SJSA1 (cell line): ENCODE measurements around the gene RALGPS1. TPM values are rescaled to one million over a fixed set of nuclear protein-coding genes. Genes with fewer than 3 reads are reported as not detected.

Experiments used
- DNase-seq, 2 experiments: peaks; one replicate each; pipeline ENCODE4 v3.0.0-alpha.2; 2015 to 2020; ENCODE audit warnings: low spot score in 2 of 2, low read depth in 1 of 2
- H3K27ac ChIP-seq: fragments of 250-450 bp; sonication (Bioruptor Pico); 2 replicates; pipeline ENCODE4 v1.5.1; 2020; ENCODE audit warnings: mild to moderate bottlenecking, moderate library complexity
- H3K27me3 ChIP-seq: fragments of 250-450 bp; sonication (Bioruptor Pico); replicated peaks from 2 replicates; pipeline ENCODE4 v1.5.1; 2020; ENCODE audit warnings: mild to moderate bottlenecking, moderate library complexity
- H3K36me3 ChIP-seq: fragments of 250-450 bp; sonication (Bioruptor Pico); 2 replicates; pipeline ENCODE4 v1.5.1; 2020; ENCODE audit warnings: mild to moderate bottlenecking
- H3K4me1 ChIP-seq: fragments of 250-450 bp; sonication (Bioruptor Pico); replicated peaks from 2 replicates; pipeline ENCODE4 v1.6.1; 2021; ENCODE audit warnings: mild to moderate bottlenecking
- H3K4me3 ChIP-seq: fragments of 250-450 bp; sonication (Bioruptor Pico); 2 replicates; pipeline ENCODE4 v1.5.1; 2020; ENCODE audit warnings: mild to moderate bottlenecking
- H3K9me3 ChIP-seq: fragments of 250-450 bp; sonication (Bioruptor Pico); replicated peaks from 2 replicates; pipeline ENCODE4 v1.5.1; 2020; ENCODE audit warnings: mild to moderate bottlenecking
- total RNA-seq: library from RNA; depleted of rRNA; stranded (reverse); fragments of >200 nt; shearing (Covaris generic); gene quantifications from 2 replicates; pipeline ENCODE4 v1.2.3, GENCODE V29; 2014; rRNA removed

RALGPS1 gene, protein sequence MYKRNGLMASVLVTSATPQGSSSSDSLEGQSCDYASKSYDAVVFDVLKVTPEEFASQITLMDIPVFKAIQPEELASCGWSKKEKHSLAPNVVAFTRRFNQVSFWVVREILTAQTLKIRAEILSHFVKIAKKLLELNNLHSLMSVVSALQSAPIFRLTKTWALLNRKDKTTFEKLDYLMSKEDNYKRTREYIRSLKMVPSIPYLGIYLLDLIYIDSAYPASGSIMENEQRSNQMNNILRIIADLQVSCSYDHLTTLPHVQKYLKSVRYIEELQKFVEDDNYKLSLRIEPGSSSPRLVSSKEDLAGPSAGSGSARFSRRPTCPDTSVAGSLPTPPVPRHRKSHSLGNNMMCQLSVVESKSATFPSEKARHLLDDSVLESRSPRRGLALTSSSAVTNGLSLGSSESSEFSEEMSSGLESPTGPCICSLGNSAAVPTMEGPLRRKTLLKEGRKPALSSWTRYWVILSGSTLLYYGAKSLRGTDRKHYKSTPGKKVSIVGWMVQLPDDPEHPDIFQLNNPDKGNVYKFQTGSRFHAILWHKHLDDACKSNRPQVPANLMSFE
- total RNA-seq = 2.4 and 9.6 TPM in 2 replicates

DNA sequence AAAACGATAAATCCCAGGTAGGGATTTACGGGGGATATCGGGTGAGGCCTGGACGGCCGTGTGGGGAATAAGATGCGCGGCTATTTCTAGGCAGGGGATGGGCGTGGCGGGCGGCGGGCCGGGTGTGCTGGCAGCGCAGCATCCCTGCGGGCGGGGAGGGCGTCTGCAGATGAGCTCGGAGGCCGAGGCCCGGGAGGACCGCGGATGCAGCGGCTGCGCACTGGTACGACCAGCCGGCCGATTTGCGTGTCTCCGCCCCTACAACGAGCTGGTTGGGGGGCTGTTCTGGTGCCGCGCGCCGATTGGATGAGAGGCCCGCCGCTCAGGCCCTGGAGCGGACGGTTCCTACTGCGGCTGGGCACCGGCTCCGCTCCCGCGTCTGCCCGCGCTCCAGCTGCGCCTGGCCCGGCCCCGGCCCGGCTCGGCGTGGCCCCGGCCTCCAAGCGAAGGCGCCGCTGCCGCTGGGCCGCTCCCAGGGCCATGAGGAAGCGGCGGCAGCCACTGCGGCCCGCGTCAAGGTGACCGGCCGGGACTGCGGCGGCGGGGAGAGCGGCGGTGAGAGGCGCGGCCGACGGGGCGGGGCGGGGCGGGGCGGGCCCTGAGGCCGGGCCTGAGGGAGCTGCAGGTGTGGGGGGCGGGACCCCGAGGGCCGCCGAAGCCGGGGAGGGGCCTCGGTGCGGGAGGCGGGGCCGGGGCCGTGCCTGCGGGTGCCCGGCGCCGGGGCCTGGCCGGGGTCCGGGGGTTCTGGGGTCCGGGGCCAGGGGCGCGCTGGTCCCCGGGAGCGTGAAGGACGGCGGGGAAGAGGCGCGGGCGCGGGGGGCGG is at the start of gene RALGPS1:
TSS of gene RALGPS1 (plus strand) at position 325 of the 823 bp plus-strand sequence. CDS start 47,508 bp downstream, outside the sequence.
- Histone ChIP-seq H3K27me3 (no peaks in the 10 kb centered on the region), H3K27ac (no peak within 1 kb of the TSS), H3K36me3 (no peaks in the 10 kb centered on the region)

DNA sequence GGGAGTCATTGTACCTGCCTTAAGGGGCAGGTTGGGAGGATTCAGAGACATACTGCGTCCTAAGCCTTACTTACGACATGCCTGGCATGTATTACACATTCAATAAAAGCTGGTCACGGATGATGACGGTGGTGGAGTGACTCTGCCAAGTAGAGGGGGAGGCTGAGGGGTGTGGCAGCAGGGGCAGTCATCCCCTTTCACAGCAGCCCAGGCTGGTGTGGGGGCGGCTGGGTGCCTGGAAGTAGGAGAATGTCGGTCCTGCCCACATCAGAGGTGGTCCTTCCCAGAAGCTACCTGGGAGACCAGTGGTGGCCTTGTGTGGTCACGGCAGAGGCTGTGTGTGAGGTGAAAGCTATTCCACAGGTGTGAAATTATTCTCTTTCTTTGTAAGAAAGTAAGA is 45.2 kb upstream of the RALGPS1 start:
- DNase-seq = no peak
- H3K9me3 ChIP-seq = no peaks in the 10 kb centered on the region
- no peak overlapping the region for H3K27ac ChIP-seq
- no peaks in the 10 kb centered on the region for H3K4me1 ChIP-seq
- H3K27me3 ChIP-seq = no peaks in the 10 kb centered on the region
- peaks cover 13% of the 10 kb centered on the region for H3K36me3 ChIP-seq
- H3K4me3 ChIP-seq = no peak overlapping the region

More for the DNA sequence above, at the start of gene RALGPS1:
- H3K9me3 ChIP-seq = no peaks in the 10 kb centered on the region; the same call in 1 of the 2 replicates
- peak within 1 kb of the TSS; percentile 77 for H3K4me3 ChIP-seq
- peak; percentile 73 to 91 for DNase-seq
- peaks cover 3% of the 10 kb centered on the region; the same call in 1 of the 2 replicates for H3K4me1 ChIP-seq

DNA sequence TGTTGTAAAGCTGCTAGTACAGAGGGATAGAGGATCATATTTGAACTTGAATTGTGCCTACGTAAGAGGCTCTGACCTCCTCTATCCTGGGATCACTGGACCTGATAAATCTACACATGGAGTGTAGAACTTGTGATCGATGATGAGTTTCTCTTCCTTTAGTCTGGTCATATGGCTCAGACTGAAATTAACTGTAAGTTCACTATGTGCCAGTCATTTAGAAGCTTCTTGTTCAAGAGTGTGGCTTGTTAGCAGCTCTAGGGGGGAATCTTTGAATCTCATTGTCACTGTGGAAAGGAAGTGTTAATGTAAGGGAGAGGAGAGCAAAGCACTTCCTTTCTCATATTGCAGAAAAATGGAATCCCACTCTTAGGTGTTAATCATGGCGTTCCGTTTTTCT is 42.1 kb upstream of the RALGPS1 start:
- Histone ChIP-seq H3K9me3 (no peaks in the 10 kb centered on the region), H3K4me3 (no peak overlapping the region), H3K27ac (no peak overlapping the region), H3K36me3 (peaks cover 10% of the 10 kb centered on the region; the same call in 1 of the 2 replicates), H3K4me1 (no peaks in the 10 kb centered on the region), H3K27me3 (no peaks in the 10 kb centered on the region)
- no peak for DNase-seq

DNA sequence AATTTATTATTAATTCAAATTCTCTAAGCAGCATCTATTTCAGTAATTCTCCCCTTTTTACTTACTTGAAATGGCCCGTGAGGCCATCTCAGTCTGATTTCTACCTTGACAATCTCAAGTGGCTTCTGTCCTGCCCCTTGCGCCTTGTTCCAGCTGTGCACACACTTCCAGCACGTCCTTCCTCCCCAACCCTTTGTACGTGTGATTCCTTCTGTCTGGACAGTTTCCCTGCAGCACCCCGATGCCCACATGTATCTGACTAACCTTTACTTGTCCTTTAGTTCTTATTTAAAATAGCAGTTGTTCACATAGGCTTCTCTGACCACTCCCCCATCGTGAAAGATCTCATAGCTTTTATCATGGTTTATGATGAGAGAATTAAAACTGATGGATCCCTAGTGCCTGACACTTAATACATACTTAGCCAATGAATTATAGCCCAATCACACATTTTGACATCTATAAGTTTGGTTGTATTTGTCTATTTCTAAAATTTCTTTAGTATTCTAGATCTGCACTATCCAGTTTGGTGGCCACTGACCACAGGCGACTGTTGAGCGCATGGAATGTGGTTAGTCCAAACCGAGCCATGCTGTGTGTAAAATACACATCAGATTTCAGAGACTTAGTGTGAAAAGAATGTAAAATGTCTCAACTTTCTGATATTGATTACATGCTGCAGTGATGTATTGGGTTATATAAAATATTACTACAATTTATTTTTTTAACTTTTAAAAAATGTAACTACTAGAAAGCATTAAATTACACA is 39.9 kb upstream of the RALGPS1 start:
- peaks cover 11% of the 10 kb centered on the region for H3K36me3 ChIP-seq
- DNase-seq = no peak
- no peaks in the 10 kb centered on the region for H3K9me3 ChIP-seq
- H3K4me3 ChIP-seq = no peak overlapping the region
- H3K27me3 ChIP-seq = no peaks in the 10 kb centered on the region
- H3K27ac ChIP-seq = no peak overlapping the region
- no peaks in the 10 kb centered on the region for H3K4me1 ChIP-seq

DNA sequence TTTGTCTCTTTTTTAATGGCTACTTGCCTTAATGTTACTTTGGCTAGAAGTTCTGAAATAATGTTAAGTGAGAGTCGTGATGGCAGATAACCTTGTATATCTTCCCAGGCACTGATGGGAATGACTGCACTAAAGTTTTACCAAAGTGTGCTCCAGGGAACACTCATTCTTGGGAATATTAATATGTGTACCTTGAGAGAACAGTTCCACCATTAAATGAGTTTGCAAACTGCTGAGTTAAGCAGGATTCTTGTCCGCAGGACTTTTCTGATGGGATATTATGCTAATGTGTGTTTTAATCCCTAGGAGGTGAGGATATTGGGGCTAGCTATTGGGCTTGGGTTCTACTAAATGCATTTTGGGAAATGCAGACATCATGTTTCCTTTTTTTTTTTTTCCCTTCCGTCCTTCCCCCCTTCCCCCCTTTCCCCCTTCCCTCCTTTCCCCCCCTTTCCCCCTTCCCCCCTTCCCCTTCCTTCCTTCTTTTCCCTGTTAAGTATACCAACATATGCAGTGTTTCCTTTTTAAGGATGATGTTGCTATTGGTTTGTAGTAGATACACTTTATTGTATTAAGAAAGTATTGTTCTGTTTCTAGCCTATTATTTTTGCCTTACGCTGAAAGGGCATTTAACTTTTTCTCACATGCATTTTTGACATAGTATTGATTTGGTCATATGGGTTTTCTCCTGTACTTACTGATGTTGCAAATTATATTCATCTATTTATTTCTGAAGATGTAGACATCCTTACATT is 38.6 kb upstream of the RALGPS1 start:
- no peak overlapping the region for H3K27ac ChIP-seq
- no peak for DNase-seq
- H3K4me3 ChIP-seq = no peak overlapping the region
- peaks cover 21% of the 10 kb centered on the region for H3K36me3 ChIP-seq
- H3K27me3 ChIP-seq = no peaks in the 10 kb centered on the region
- H3K4me1 ChIP-seq = no peaks in the 10 kb centered on the region
- no peaks in the 10 kb centered on the region for H3K9me3 ChIP-seq

DNA sequence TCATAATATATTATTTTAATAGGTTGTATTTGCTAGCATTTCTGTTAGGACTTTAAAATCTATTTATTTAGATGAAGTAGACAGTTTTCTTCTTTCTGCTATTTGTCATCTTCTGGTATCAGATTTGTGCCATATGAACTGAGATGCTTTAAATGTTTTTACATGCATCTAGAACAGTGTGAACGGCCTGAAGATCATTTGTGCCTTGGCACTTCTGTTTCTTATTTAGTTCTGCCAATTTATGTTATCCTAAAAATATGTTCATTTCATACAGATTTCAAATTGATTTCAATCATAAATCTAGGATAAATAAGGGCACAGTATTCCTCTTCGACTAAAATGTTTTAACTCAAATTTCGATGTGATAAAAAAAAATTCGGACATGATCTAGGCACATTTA is 38.1 kb upstream of the RALGPS1 start:
- Histone ChIP-seq H3K4me3 (no peak overlapping the region), H3K27me3 (no peaks in the 10 kb centered on the region), H3K9me3 (no peaks in the 10 kb centered on the region), H3K36me3 (peaks cover 23% of the 10 kb centered on the region), H3K27ac (no peak overlapping the region), H3K4me1 (no peaks in the 10 kb centered on the region)
- DNase-seq = no peak

DNA sequence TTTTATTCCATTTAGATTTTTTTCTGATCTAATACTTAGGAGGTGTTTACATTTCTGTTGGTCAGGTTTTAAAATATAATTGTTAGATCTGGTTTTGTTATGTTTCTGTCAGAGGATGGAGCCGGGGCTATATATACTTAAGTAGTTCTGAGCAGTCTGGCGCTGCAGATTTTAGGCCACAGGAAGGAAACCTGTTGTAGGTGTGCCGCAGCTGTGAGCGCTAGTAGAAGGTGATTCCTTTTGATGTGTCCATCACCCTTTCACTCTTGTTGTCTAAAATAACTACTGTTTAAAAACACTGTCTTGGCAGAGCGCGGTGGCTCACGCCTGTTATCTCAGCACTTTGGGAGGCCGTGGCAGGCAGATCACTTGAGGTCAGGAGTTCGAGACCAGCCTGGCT is 37.2 kb upstream of the RALGPS1 start:
- no peaks in the 10 kb centered on the region for H3K27me3 ChIP-seq
- no peak for DNase-seq
- peaks cover 28% of the 10 kb centered on the region for H3K36me3 ChIP-seq
- H3K27ac ChIP-seq = no peak overlapping the region
- H3K4me3 ChIP-seq = no peak overlapping the region
- H3K9me3 ChIP-seq = no peaks in the 10 kb centered on the region
- no peaks in the 10 kb centered on the region for H3K4me1 ChIP-seq

DNA sequence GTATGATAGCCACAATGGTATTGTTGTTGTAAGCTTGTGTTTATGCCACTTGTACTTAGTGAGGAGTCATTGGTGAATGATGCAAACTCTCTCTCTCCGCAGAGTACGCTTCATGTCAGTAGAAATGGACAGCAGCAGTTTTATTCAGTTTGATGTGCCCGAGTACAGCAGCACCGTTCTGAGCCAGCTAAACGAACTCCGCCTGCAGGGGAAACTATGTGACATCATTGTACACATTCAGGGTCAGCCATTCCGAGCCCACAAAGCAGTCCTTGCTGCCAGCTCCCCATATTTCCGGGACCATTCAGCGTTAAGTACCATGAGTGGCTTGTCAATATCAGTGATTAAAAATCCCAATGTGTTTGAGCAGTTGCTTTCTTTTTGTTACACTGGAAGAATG is 35.3 kb upstream of the RALGPS1 start:
- H3K4me3 ChIP-seq = no peak overlapping the region
- no peaks in the 10 kb centered on the region for H3K27me3 ChIP-seq
- no peak for DNase-seq
- no peaks in the 10 kb centered on the region for H3K4me1 ChIP-seq
- no peaks in the 10 kb centered on the region for H3K9me3 ChIP-seq
- no peak overlapping the region for H3K27ac ChIP-seq
- H3K36me3 ChIP-seq = peaks cover 28% of the 10 kb centered on the region

DNA sequence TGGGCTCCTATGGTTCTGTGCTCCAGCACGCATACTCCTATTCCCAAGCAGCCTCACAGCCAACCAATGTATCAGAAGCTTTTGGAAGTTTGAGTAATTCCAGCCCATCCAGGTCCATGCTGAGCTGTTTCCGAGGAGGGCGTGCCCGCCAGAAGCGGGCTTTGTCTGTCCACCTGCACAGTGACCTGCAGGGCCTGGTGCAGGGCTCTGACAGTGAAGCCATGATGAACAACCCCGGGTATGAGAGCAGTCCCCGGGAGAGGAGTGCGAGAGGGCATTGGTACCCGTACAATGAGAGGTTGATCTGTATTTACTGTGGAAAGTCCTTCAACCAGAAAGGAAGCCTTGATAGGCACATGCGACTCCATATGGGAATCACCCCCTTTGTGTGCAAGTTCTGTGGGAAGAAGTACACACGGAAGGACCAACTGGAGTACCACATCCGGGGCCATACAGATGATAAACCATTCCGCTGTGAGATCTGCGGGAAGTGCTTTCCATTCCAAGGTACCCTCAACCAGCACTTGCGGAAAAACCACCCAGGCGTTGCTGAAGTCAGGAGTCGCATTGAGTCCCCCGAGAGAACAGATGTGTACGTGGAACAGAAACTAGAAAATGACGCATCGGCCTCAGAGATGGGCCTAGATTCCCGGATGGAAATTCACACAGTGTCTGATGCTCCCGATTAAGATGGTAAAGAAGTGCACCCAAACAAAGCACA is 34.2 kb upstream of the RALGPS1 start:
- Histone ChIP-seq H3K4me1 (no peaks in the 10 kb centered on the region), H3K9me3 (no peaks in the 10 kb centered on the region), H3K4me3 (no peak overlapping the region), H3K27ac (no peak overlapping the region), H3K36me3 (peaks cover 28% of the 10 kb centered on the region), H3K27me3 (no peaks in the 10 kb centered on the region)
- no peak for DNase-seq

DNA sequence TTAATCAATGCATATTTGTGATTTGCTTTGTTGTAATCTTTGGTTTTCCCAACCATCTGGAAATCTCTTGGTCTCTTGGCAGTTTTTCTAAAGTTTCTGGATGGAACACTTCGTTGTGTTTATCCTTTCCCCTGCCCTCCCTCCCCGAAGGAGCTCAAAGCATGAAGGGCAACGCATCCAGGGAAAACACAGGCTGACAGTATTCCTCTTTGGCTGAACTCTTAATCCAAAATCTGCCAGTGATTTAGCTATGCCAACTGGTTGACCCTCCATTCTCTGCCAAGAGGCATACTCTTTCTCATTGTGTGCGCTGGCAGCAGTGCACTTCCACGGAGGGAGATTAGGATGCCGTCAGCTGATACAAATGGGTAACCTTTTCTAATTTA is 33.6 kb upstream of the RALGPS1 start:
- no peak for DNase-seq
- no peak overlapping the region for H3K27ac ChIP-seq
- H3K4me1 ChIP-seq = no peaks in the 10 kb centered on the region
- H3K36me3 ChIP-seq = peaks cover 28% of the 10 kb centered on the region
- H3K4me3 ChIP-seq = no peak overlapping the region
- H3K9me3 ChIP-seq = no peaks in the 10 kb centered on the region
- no peaks in the 10 kb centered on the region for H3K27me3 ChIP-seq

DNA sequence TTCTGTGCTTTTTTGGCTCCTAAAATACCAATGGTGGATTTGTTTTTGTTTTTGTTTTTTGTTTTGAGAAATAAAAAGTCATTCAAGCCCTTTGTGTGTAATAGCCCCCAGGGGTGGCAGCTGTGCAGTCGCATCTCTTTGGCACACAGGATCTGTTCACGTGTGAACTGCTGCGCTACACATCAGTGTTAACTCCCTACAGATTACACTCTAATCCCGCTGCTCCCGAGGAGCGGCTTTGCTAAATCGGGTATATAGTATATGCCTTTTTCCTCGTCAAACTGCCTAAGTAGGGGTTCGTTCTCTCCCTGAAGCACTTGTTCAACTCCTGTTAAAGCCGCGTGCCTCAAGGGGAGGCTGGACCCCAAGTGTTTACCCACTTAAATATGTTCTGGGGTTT is 31.8 kb upstream of the RALGPS1 start:
- no peak for DNase-seq
- peaks cover 28% of the 10 kb centered on the region for H3K36me3 ChIP-seq
- H3K4me1 ChIP-seq = no peaks in the 10 kb centered on the region
- H3K9me3 ChIP-seq = no peaks in the 10 kb centered on the region
- no peaks in the 10 kb centered on the region for H3K27me3 ChIP-seq
- no peak overlapping the region for H3K4me3 ChIP-seq
- no peak overlapping the region for H3K27ac ChIP-seq

DNA sequence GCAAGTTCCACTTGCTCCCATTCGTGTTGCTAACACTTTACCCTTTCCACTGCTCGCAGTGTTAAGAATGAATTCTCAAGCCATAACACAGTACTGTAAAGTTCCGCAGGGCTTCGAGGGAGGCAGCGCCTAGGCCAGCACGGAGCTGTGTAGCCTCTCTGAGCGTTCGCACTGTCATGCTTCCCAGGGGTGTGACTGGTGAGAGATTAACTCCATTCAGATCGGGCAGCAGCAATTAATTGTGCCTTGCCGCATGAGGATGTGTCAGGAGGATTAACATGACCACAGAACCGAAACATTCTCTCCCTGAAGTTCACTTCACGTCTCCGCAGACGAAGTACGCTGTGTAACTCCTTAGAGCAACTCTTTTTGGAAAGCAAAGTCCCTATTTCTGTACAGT is 30.9 kb upstream of the RALGPS1 start:
- DNase-seq = no peak
- Histone ChIP-seq H3K36me3 (peaks cover 28% of the 10 kb centered on the region), H3K4me3 (no peak overlapping the region), H3K27ac (no peak overlapping the region), H3K9me3 (no peaks in the 10 kb centered on the region), H3K27me3 (no peaks in the 10 kb centered on the region), H3K4me1 (no peaks in the 10 kb centered on the region)
